GM12801 (cell line): ENCODE measurements around the gene CES2.

Source experiments
- TF ChIP-seq, protein P1 (sequence below): IDR thresholded peaks from one replicate; pipeline ENCODE4 v1.5.1; 2011; ENCODE audit warnings: control low read depth; ENCODE audit not compliant: insufficient read length; ENCODE audit errors: extremely low read depth

Gene CES2

GRCh38 chr16:66916518-66916917 lies 18.8 kb upstream of the CES2 start:
- TF ChIP-seq, protein P1, sequence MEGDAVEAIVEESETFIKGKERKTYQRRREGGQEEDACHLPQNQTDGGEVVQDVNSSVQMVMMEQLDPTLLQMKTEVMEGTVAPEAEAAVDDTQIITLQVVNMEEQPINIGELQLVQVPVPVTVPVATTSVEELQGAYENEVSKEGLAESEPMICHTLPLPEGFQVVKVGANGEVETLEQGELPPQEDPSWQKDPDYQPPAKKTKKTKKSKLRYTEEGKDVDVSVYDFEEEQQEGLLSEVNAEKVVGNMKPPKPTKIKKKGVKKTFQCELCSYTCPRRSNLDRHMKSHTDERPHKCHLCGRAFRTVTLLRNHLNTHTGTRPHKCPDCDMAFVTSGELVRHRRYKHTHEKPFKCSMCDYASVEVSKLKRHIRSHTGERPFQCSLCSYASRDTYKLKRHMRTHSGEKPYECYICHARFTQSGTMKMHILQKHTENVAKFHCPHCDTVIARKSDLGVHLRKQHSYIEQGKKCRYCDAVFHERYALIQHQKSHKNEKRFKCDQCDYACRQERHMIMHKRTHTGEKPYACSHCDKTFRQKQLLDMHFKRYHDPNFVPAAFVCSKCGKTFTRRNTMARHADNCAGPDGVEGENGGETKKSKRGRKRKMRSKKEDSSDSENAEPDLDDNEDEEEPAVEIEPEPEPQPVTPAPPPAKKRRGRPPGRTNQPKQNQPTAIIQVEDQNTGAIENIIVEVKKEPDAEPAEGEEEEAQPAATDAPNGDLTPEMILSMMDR, result no peak

GRCh38 chr16:66917741-66918140 lies 17.6 kb upstream of the CES2 start:
- TF ChIP-seq, protein P1, result no peak

- TF ChIP-seq, protein P1, result no peak
Observed at GRCh38 chr16:66918355-66918754, 17.0 kb upstream of the CES2 start.

DNA sequence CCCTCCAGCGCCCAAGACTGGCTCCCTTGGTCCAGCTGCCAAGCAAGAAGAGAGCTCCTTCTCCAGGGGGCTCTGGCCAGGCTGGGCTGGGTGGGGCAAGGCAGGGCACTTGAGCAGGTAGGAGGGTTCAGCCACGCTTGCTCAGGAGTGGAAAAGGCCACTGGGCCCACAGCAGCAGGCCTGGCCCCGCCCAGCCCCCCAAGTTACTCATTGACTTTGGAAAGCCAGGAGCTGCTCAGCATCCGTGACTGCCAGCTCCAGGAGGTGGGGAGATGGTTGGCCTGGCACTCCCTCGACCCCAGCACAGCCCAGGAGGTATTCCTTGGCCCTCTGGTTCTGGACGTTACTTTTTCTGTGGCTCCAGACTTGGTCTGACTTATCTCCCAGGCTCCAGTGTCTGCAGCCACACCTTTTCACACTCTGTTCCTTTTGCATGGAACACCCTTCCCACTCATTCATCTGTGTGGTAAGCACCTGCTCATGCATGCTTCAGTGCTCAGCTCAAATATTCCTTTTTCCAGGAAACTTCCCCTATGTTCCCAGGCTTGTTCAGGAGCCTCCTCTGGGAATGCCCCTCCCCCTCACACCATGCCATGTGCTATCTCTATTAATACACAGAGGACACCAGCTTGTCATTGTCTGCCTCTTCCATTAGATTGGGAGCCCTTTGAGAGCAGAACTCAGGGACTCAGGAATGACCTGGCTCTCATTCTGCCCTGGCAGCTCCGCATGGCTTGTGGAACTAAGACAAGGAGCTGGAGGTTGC lies 16.3 kb upstream of the CES2 start, which contains the start of gene CDH16:
Gene CDH16, minus strand, starts transcription at position 83 of the 766 bp plus-strand sequence. CDS start 820 bp downstream, outside the sequence.
- TF ChIP-seq, protein P1, result no peak

- TF ChIP-seq, protein P1, result no peak
Observed at GRCh38 chr16:66919569-66920298, 15.6 kb upstream of the CES2 start.

GRCh38 chr16:66920299-66920590 lies 15.1 kb upstream of the CES2 start:
- TF ChIP-seq, protein P1, result no peak

- TF ChIP-seq, protein P1, result no peak
Observed at GRCh38 chr16:66920924-66921680, 14.2 kb upstream of the CES2 start.
